ENCODE results near the gene SKI.

DNA sequence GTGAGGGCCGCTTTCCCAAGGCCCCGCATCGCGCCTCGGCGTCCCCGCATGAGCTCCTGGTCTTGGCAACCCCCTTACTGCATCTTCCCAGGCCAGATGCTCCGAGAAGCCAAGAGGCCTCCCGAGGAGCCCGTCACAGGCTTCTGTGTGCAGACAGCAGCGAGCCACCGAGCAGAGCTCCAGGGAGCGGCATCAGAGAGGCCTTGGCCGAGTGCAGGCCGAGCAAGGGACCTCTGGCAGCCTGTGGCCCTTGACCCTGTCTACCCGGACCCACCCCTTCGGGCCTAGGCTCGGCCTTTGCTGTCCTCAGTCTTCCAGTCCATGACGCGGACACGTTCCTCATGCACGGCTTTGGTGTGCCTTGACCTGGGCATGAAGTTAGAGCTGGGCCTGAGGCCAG, 99.7 kb downstream of the SKI start:
- TF ChIP-seq CTCF (IDR thresholded peaks at IDR 0.05) (no peak), POLR2A (IDR thresholded peaks at IDR 0.05) (no peak)
